T-helper 2 cell (primary cell): ENCODE results near the gene MOGAT2.
"Not testable (repeated sequence)": the region's sequence is repeated elsewhere in the genome, so short reads cannot be mapped to it uniquely, and the experiment has no call there.

ENCODE experiments used
- DNase-seq, 5 experiments: peaks; one replicate each; pipeline versions ENCODE4 v3.0.0 to v3.0.0-alpha.2; 2012 to 2022

The MOGAT2 gene

DNA sequence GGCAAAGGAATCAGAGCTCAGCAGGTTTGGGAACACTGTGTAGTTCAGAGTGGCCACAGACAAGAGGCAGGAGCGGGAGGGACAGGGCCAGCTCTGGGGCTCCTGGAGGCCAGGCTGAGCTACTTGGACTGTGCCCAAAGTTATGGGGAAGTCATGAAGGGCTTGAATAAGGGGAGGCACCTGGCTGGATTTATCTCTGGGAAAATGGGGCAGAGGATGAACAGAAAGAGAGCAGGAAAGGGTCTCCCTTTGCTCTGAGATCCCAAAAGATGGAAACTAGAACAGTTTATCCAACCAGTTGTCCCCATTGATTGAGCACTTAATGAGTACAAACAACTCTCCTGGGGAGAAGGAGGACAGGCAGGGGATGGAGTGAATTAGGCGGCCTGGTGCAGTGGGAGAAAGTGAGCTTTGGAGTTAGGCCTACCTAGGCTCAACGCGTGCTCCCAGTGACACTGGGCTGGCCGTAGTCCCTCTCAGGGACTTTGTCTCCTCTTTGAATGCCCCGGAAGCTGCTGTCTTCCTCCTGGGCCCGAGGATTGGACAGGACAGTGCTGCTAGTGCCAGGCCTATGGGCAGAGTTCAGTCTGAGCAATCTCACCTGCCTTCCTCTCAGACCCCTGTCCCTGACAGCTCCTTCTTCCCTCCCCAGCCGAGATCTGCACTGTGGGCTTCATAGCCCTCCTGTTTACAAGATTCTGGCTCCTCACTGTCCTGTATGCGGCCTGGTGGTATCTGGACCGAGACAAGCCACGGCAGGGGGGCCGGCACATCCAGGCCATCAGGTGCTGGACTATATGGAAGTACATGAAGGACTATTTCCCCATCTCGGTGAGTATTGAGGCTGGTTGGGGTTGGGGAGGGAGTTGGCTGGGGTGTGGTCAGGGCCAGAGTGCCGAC lies 2.0 kb downstream of the MOGAT2 start:
- no peak for DNase-seq

DNA sequence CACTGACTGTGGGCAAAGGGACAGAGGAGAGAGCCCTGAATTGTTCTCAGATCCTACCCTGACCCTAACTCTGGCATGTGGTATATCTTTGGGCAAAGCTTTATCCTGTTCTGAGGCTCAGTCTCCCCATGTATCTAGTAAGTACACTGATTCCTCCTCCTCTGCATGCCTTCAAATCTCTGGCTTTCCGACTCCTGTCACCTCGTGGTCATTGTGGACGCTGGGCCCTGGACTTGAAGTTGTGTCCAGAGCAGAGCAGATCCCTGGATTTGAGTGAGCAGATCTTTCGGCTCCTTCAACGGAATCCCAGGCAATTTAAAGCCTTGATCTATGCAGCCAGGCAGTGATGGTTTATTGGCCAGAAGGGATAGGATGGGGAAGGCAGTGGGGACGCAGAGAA lies 3.0 kb downstream of the MOGAT2 start:
- no peak for DNase-seq

DNA sequence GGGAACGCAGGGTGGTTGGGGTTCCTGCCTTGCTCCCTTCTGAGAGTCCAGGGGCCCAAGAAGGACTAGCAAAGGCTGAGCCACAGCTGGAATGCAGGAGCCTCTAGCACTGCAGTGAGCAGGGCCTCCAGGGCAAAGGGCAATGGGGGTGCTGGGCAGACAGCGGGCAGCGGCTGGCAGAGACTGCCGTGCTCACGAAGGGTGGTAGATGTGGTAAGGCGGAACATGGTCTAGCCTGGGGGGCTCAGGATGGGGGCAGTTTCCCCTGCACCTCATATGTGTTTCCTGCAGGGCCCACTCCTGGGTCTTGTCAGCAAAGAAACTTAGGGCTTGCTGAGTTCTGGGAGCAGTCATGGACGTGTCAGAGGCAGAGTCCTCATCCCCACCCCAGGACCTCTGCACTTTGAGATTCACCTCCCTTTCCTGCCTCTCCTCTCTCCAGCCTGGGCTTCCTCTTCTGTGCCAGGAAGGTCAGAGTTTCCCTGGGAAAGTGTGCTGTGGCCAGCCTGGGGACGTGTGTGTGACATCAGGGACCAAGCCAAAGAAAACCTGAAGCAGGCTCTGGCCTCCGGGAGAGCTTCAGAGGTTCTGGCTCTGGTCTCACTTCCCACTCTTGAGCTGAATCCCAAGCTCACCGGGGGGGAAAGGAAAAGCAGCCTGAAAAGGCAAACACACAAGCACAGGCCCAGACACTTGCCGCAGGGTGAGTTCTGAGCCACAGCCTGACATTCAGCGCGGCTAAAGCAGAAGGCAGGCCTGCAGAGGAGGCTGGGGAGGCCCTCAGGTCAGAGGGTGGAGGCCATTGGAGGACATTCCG lies 4.4 kb downstream of the MOGAT2 start:
- DNase-seq, result no peak

- DNase-seq, result no peak
Measured at GRCh38 chr11:75722669-75723042, 5.0 kb downstream of the MOGAT2 start.

- DNase-seq, result no peak
Measured at GRCh38 chr11:75725547-75726320, 8.1 kb downstream of the MOGAT2 start.

- no peak for DNase-seq
Measured at GRCh38 chr11:75728992-75729391, 11.4 kb downstream of the MOGAT2 start.

- DNase-seq, result no peak
Measured at GRCh38 chr11:75731095-75731494, 13.5 kb downstream of the MOGAT2 start.

DNA sequence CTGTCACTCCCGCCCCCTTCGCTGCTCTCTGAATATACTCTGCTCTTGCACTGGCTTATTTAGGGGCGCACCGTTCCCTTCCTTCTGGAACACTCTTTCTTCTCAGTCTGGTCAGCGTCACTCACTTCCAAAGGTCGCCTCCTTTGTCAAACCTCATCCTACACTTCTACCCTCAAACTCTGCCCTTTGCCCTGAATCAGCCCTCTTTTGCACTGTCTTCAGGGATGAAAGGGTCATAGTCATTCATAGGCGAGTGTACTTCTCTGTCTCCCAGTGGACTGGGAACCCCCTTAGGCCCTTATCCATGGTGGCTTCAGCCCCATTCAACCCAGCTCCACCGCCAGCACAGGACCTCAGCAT lies 15.4 kb downstream of the MOGAT2 start:
- DNase-seq, result no peak

DNA sequence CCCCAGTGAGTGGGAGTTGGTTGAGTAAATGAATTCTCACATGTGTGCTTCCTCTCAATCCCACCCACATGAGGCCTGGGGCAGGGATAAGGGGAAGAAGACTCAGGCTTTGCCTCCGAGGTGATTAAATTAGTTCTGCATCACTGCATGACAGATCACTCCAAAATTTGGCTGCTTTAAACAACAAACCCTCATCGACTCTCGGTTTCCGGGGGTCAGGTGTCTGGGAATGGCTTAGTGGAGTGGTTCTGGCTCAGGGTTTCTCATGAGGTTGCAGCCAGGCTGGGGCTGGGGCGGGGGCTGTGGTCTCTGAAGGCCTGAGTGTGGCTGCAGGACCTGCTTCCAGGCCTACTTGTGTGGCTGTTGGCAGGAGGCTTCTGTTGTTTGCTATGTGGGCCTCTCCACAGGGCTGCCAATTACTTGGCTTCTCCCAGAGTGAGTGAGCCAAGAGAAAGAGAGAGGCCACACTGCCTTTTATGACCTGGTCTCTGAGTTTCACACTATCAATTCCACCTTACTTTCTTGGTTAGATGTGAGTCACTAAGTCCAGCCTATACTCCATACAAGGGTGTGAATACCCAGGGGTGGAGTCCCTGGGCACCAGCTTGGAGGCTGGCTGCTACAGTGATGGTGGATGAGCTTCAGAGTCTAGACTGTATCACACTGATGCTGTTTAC lies 15.9 kb downstream of the MOGAT2 start:
- no peak for DNase-seq

- no peak for DNase-seq
Measured at GRCh38 chr11:75734491-75735180, 17.0 kb downstream of the MOGAT2 start.

DNA sequence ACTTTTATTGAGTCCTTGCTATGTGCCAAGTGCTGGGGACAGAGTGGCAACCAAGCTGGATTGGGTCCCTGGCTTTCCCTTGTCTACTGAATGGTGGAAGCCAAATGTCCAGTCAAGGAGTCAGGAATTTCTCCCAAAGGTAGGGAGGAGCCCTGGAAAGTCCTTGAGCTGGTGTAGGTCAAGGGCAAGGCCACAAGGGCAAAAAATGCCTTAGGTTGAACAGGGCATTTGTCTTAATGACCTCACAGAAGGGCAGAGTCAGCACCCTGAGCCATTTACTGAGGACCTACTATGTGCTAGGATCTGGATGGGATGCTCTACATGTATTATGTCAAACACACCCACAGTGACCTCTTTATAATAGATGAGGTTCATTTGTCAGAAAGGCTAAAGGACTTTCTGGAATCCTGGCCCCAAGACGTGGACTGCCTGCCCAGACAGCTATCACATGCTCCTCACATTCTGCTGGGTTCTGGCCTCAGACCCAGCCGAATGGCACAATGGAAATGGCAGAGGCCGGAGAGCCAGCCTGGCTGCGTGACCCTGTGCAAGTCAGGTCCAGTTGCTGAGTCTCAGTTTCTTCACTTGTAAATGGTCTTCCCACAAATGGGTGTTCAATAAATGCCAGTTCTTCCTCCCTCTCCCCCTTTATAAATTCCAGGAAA lies 17.7 kb downstream of the MOGAT2 start:
- no peak for DNase-seq

GRCh38 chr11:75737314-75737713 lies 19.7 kb downstream of the MOGAT2 start:
- no peak for DNase-seq

DNA sequence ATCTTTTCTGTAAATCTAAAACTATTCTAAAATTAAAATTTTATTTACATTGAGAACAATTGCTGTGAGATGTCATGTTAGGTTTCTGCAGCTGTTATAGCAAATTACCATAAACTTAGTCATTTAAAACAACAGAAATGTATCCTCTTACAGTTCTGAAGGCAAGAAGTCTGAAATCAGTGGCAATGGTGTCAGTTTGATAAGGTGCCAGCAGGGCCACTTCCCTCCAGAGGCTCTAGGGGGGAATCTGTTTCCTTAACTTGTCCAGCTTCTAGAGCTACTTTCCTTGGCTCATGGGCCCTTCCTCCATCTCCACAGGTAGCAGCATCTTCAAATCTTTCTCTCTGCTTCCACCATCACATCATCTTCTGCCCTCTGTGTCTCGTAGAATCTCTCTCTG lies 23.0 kb downstream of the MOGAT2 start:
- no peak for DNase-seq

DNA sequence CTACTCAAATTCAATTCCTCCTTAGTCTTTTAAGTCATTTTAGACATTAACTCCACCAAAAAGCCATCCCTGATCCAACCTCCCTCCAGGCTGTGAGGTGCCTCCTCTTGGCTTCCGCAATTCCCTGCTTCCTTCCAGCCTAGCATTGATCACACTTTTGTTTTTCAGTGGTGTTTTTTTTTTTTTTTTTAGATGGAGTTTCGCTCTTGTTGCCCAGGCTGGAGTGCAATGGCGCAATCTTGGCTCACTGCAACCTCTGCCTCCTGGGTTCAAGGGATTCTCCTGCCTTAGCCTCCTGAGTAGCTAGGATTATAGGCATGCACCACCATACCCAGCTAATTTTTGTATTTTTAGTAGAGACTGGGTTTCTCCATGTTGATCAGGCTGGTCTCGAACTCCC lies 25.5 kb downstream of the MOGAT2 start:
- DNase-seq, result not testable (repeated sequence)

DNA sequence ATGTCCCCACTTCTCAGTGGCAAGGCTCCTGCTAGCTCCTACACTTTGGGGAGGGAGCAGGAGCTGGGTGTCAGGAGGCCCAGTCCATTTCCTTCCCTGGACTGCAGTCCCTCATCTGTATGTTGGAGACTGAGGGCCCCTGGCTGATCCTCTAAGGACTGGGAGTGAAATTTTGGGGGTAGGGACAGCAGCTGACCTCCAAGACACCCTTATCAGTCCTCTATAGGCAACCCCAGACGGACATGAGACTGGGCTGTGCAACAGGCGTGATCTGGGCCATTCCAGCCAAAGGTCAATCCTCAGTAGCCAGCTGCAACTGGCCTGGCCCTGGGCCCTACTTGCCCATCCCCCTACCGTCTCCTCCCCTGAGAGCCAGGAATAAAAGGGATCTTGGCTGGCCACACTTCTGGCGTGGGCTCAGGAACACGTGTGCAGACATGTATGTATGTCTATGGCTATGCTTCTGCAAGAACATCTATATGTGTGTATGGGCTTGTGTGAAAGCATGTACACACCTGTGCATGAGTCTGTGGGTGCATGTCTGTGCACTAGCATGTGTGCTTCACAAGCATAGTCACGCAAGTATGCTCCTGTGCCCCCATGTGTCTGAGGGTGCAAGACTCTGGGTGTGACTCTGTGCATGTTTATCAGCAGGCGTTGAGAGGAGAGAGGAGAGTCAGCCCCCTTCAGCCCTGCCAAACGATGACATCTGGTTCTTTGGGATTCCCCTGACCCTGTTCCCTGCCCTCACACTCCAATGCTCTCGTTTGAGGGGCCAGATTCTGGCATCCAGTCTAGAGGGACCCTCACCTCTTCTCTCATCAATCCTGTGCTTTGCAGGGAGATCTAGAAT lies 26.3 kb downstream of the MOGAT2 start:
- DNase-seq, result no peak

DNA sequence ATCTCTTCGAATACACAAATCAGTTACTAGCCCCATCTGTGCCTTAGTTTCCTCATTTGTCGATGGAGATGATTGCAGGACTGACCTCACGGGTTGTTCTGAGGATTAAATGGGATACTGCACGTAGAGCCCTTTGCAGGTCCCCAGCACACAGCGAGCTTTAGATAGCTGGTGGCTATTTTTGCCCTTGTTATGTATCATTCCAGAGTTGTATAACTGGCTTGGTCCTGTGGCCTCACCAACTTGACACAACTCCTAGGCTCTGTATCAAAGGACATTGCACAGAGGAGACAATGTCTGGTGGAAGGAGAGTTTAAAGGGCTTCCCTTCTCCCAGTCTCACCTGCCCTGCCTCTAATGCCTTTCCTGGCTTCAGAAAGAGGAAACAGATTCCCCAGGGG lies 28.2 kb downstream of the MOGAT2 start:
- DNase-seq, result no peak

DNA sequence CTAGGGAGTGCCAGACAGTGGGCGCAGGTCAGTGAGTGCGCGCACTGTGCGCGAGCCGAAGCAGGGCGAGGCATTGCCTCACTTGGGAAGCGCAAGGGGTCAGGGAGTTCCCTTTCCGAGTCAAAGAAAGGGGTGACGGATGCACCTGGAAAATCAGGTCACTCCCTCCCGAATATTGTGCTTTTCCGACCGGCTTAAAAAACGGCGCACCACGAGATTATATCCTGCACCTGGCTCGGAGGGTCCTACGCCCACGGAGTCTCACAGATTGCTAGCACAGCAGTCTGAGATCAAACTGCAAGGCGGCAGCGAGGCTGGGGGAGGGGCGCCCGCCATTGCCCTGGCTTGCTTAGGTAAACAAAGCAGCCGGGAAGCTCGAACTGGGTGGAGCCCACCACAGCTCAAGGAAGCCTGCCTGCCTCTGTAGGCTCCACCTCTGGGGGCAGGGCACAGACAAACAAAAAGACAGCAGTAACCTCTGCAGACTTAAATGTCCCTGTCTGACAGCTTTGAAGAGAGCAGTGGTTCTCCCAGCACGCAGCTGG lies 31.2 kb downstream of the MOGAT2 start:
- not testable (repeated sequence) for DNase-seq

DNA sequence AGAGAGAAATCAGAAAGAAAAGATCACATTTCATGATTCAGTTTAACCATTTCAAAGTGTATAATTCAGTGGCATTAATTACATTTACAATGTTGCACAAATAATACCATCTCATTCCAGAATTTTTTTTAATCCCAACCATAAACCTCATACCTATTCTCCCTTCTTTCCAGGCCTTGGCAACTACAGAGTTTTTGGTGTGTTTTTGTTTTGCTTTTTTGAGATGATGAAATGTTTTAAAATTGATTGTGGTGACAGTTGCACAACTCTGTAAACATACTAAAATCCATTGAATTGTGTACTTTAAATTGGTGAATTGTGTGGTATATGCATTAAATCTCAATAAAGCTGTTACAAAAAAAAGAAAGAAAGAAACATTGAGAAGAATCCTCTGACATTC lies 37.3 kb downstream of the MOGAT2 start:
- DNase-seq, result not testable (repeated sequence)

DNA sequence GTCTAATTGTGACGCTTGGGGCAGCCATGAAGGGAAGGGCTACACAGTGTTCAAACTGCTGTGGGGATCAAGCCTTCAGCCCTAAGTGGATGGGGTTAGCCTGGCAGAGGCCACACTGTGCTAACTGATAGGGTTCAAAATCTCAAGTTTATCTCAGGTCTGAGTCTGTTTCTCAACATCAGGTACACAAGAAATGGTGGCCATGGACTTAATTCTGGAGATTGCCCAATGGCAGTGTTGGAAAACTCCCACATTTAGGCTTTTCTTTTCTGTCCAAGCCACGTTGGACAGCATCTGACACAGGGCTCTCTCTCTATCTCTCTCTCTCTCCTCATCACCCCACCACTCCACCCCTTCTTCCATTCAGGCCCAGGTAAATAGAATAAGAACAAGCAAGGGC lies 40.0 kb downstream of the MOGAT2 start:
- DNase-seq, result no peak

GRCh38 chr11:75759832-75760231 lies 42.2 kb downstream of the MOGAT2 start:
- DNase-seq, result no peak
